ENCODE measurements around the gene DLX5.
A peak's percentile ranks its signal among the peaks of the same experiment; 100 is the strongest.
"Not testable (repeated sequence)": the region's sequence is repeated elsewhere in the genome, so short reads cannot be mapped to it uniquely, and the experiment has no call there.

DLX5 gene

DNA sequence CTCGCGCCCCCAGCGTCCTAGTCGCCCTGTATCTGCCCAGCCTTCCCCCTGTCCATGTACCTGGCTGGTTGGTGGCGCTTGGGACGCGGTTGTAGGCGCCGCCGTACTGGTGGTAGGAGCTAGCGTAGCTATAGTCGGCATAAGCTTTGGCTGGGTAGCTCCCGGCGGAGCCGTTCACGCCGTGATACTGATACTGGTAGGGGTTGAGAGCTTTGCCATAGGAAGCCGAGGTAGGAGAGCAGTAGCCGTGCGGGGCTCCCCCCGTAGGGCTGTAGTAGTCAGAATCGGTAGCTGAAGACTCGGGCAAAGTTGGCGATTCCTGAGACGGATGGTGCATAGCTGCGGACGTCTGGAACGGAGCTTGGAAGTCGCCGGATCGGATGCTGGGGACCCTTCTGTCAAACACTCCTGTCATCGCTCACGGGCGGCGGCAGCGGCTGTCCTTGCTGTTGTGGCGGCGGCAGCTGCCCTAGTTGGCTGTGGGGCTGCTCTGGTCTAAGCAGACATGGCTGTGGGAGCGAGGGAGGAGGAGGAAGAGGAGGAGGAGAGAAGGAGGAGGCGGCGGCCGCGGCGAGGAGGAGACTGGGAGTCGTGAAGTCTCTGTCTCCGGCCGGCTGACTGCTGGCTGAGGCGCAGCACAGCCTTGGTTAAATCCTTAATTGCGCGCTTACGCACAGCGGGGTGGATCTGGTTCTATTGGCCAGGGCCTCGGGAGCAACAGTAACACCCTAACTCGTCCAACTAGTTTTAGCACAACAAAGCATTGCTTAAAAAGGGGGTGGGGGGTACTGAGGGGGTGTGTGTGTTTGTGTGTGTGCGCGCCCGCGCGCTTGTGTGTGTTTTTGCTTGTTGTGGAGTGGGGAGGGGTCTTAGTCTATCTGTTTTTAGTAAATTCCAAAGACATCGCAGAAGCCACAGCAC is at the start of gene DLX5:
Gene DLX5, minus strand, starts transcription at position 623 of the 921 bp plus-strand sequence. Its CDS starts 208 bp downstream, at position 415.
- no peak for DNase-seq

DNA sequence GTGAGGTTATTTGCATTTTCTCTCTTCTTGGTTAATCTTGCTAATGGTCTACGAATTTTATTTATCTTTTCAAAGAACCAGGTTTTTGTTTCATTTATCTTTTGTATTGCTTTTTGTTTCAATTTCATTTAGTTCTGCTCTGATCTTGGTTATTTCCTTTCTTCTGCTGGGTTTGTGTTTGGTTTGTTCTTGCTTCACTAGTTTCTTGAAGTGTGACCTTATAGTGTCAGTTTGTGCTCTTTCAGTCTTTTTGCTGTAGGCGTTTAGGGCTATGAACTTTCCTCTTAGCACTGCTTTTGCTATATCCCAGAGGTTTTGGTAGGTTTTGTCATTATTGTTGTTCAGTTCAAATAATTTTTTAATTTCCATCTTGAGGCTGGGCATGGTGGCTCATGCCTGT is 47.4 kb upstream of the DLX5 start:
- not testable (repeated sequence) for DNase-seq

DNA sequence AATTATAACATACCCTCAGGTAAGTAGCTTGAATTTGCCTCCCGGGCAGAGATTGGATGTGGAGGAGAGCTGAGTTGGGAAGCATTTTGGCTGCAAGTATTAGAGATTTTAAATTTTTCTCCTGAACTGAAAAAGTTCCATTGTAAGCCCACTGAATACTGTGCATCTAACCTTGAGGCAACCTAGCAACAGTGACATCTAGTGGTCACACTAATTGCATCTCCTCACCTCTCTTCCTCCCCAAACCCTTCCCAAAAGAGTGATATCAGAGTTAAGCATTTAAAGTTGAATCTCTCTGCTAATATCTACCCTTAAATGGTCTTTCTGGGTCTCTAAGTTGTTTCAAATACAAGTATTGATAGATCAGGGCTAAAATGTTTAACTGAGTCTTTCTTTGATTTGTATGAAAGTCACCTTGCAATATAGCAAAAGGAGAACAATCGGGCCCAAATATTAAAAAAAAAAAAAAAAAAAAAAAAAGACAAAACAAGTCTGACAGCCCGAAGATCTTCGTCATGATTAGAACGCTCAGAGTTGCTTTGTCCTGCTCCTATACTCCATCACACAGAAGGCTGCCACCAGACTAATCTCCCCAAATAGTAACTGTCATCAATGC is 40.4 kb upstream of the DLX5 start:
- peak; percentile 40 for DNase-seq

GRCh38 chr7:97064020-97064419 is 39.4 kb upstream of the DLX5 start:
- no peak for DNase-seq

- no peak for DNase-seq
Observed at GRCh38 chr7:97043281-97043680, 18.6 kb upstream of the DLX5 start.

GRCh38 chr7:97039374-97040065 is 14.9 kb upstream of the DLX5 start:
- no peak for DNase-seq

DNA sequence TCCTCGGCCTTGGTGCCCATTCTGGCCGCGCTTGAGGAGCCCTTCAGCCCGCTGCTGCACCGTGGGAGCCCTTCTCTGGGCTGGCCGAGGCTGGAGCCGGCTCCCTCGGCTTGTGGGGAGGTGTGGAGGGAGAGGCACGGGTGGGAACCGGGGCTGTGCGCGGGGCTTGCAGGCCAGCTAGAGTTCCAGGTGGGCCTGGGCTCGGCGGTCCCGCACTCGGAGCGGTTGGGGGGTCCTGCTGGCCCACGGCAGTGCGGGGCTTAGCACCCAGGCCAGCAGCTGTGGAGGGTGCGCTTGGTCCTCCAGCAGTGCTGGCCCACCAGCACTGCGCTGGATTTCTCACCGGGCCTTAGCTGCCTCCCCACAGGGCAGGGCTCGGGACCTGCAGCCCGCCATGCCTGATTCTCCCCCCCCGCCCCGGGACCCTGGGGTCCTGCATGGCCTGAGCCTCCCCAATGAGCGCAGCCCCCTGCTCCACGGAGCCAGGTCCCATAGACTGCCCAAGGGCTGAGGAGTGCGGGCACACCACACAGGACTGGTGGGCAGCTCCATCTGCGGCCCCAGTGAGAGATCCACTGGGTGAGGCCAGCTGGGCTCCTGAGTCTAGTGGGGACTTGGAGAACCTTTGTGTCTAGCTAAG is 9.7 kb upstream of the DLX5 start:
- DNase-seq, result not testable (repeated sequence)

DNA sequence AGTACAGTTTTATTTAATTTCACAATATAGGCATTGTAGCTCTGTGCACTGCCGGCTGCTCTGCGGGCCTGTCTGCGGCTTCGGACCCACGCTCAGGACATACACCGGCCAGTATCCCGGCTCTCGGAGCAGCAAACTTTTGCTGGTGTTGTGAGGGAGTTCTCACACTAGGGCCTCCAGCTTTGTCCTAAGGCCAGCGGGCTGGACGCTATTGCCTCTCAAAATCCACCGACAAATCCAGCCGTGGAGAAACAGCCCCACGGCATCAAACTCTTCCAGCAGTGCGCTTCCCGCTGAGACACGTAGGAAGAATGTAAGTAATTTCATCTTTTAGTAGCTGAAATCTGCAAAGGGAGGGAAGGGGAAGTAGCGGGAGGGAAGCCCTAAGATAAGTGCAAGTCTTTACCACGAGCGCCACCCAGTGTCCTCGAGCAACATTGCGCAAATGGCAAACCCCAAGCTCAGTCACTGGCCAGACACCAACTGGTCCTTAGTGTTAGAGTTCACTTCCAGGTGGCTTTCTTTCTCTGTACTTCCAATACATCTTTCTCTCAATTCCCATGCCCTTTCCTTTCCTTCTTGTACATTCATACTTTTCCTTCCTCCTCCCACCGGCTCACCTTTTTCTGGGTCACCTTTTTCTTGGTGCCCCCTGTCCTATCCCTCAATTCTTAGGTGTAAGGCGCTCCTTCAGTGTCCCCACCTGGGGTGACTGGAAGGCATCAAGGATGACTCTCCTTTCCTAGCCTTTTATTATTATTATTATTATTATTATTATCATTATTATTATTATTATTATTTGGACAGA is 3.0 kb upstream of the DLX5 start:
- peak; percentile 58 for DNase-seq

DNA sequence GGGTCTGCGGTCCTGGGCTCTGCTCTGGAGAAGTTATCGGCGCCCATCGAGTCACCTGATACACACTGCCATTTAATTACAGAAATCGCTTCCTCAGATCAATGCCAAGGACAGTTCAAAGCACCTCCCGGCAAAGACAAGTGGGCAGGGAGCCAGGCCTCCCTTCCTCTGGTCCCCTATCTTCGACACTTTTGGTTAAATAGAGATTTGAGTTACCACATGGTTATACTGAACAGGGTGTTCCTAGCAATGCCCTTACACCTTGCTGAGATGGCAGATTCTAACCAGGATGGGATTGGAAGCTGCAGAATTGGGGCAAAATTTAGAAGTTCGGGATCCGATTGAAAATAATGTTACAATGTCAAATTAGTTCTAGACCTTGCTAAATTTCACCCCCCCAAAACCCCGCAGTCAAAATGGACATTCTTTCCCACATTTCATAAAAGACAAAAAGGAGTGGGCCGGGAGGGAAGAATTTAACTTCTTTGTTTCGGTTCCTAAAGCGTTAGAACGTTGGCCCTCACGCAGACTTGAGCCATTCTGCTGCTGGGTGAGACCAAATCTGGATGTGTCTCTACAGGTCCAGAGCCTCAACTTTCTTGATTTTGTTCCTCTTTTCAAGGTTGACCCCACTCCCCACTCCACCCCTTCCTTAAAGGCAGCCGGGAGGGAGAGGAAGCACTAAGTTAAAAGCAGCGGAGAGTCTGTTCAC is 2.2 kb upstream of the DLX5 start:
- DNase-seq, result peak; percentile 3

- no peak for DNase-seq
Observed at GRCh38 chr7:97025983-97026714, 1.5 kb upstream of the DLX5 start.

DNA sequence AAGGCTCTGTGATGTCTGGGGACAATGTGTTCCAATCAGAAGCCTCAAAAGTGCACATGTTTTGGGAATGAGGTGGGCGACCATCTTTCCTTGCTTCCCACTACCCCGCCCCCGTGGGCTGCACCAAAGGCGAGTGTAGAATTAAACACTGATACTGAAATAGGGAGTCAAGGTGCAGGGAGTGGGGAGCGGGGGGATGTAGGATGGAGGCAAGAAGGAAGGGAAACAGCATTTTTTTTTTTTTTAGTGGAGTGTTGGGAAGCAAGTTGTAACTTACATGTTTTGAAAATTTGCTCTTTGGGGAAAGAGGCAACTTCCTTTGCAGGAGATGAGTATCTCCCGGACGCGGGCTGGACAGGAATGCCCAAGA is 484 bp upstream of the DLX5 start:
- DNase-seq, result no peak

DNA sequence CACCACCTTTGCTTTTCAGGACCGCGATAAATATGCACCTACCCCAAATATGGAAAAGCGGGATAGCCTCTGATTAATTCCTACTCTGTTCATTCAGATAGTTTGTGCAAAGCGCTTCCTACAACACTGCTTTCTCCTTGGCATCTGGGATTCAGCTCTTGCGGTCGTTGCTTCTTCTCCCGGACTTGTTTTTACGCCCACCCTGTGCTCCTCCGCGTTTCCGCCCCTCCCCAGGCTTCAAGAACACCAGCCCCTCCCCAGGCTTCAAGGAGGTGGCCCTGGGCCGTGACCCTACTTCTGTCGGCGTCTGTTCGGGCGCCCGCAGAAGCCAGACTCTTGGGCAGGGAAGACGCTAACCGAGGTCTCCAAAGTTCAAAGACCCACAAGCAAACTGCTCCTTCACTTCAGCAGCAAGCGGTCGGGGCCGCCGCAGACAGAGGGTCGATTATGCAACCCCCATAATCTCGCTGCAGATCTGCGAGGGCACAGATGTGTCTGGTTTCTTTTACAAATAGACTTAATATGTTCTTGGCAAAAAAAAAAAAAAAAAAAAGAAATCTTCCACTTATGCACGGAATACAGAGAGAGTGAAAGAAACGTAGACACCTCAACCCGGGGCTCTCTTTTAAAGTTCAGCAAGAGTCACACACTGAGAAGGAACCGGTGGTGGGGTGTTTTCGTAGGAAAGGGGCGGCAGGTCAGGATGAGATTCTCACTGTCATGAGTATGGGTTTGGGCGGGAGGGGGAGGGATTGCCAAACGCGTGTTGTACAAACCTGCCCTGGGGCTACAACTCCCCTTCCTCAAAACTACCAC is 1.9 kb downstream of the DLX5 start:
- DNase-seq, result no peak

GRCh38 chr7:97021747-97022490 is 2.7 kb downstream of the DLX5 start:
- no peak for DNase-seq

DNA sequence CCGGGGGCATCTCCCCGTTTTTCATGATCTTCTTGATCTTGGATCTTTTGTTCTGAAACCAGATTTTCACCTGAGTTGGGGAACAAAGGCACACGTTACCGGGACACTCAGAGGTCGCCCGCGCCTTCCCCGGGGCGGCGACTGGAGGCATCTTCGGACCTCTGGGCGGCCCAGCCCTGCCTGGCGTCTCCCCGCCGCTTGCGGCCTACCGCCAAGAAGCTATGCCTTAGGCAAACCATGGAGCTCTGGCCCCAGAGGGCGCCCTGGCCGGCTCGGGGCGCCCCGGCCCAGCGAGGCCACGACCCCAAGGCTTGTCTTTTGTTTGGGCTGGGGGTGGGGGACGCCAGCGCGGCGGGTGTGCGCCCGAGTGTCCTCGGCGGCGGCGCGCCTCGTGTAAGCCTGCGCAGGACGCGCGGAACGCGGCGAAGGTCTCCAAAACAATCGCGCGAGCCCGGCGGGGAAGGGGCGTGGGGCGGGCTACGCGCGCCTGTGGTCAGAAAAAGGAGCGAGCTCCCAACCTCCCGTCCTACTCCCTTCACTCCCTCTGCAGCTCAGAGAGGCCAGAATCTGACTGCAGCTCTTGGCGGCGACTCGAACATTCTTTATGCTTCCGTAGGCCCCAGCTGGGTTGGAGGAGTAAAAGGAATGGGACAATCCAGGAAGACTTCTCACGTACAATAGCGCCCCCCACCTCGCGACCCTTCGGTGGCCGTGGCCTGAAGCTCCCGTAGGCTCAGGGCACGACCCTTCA is 3.5 kb downstream of the DLX5 start:
- DNase-seq, result no peak

- DNase-seq, result no peak
Observed at GRCh38 chr7:97020601-97020995, 4.0 kb downstream of the DLX5 start.

GRCh38 chr7:97019710-97020225 is 4.9 kb downstream of the DLX5 start:
- no peak for DNase-seq

DNA sequence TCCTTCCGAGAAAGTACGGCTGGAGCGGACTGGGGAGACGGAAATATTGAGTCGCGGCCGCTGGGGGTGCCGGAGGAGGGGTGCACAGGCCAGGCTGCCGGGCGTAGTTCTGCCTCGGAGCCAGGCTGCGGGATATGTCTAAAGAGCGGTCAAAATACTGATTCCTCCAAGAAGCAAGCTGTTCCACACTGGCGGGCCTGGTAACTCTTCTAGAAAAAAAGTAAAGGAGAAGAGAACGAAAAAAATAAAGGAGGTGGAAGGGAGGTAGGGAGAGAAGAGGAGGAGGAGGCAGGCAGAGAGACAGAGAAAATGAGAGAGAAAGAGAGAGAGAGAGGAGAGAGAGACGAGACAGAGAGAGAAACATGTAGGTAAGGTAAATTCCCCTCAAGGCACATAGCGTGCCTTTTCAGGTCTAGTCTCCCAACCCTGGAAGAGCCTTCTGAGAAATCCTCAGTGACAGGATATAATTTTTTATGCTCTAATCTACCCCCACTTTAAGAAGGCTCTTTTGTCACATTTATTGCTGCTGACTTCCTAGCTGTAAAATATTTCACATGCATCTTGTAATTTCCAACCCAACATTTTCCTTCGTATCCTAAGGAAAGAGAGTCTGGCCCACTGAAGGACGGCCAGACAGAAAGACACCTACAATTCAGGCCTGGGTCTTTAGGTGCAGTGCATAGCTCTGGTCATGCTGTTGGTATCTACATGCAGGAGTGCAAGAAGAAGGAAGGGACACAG is 5.7 kb downstream of the DLX5 start:
- DNase-seq, result no peak

Measured in CD4-positive, alpha-beta T cell treated with Interleukin-4 for 4 hours (primary cell).